HCT116 (cell line): ENCODE results near the gene OR2D3. TPM values are rescaled to one million over a fixed set of nuclear protein-coding genes. Genes with fewer than 3 reads are reported as not detected.
A peak's percentile ranks its signal among the peaks of the same experiment; 100 is the strongest.

Experiments
- ATAC-seq: fragments of 200-7000 bp; cut with Tn5 transposase; 2 replicates; pipeline ENCODE4 v1.9.1; 2020; ENCODE audit warnings: mild to moderate bottlenecking, moderate library complexity
- BruUV-seq: library from RNA; stranded (reverse); fragments of 400-500 nt; replicated peaks from 2 replicates; lab custom pipeline; 2021; lab: Mats Ljungman, UMichigan
- CTCF ChIA-PET: fragments of 300-600 bp; sonication (Branson Sonifier 250); formaldehyde crosslinking; loops from one replicate; lab custom pipeline; 2021; ENCODE audit warnings: antibody characterized with exemption; lab: Charles Lee
- POLR2A ChIA-PET: fragments of 300-600, 350-600 bp; sonication (Branson Sonifier 250); formaldehyde crosslinking; loops from one replicate; lab custom pipeline; 2021; ENCODE audit warnings: antibody characterized with exemption; lab: Charles Lee
- RAD21 ChIA-PET, 2 experiments: fragments of 300-600 bp; sonication (Branson Sonifier 250); formaldehyde crosslinking; loops; one replicate each; lab custom pipeline; 2023; ENCODE audit warnings: low total read pairs in 2 of 2; ENCODE audit not compliant: uncharacterized antibody in 2 of 2, unreplicated experiment in 2 of 2, low non-redundant PET in 1 of 2; lab: Charles Lee
- DNase-seq: peaks from one replicate; pipeline ENCODE4 v3.0.0-alpha.2; 2010; ENCODE audit warnings: low read depth, low spot score
- H2AFZ ChIP-seq: fragments of 200-600 bp; shearing (Covaris generic), sonication (generic); 2 replicates; pipeline ENCODE4 v1.6.1; 2017; ENCODE audit warnings: low read depth, mixed run types, mixed read lengths, antibody characterized with exemption, low read length; ENCODE audit not compliant: poor library complexity, severe bottlenecking
- H3K27ac ChIP-seq: 2 replicates; pipeline ENCODE4 v1.5.1; 2012; ENCODE audit warnings: low read depth, low read length
- H3K27me3 ChIP-seq: fragments of 200-600 bp; sonication (generic); 2 replicates; pipeline ENCODE4 v1.6.1; 2016; ENCODE audit warnings: mixed run types, low read length, mixed read lengths; ENCODE audit not compliant: insufficient read depth
- H3K36me3 ChIP-seq, 2 experiments: fragments of 200-500 bp in 1 of 2; fragments of 200-600 bp in 1 of 2; sonication (Bioruptor generic) in 1 of 2; sonication (generic) in 1 of 2; 2 replicates each; pipeline versions ENCODE4 v1.5.1 to v1.6.1; 2014 to 2016; ENCODE audit warnings: low read length in 2 of 2, inconsistent platforms in 1 of 2, mixed read lengths in 1 of 2, mixed run types in 1 of 2; ENCODE audit not compliant: insufficient read depth in 2 of 2, control insufficient read depth in 1 of 2
- H3K4me1 ChIP-seq, 2 experiments: fragments of 200-600 bp in 1 of 2; sonication (generic) in 1 of 2; 2 replicates each; pipeline versions ENCODE4 v1.5.1 to v1.6.1; 2012 to 2017; ENCODE audit warnings: low read length in 2 of 2, inconsistent platforms in 1 of 2, mild to moderate bottlenecking in 1 of 2, mixed read lengths in 1 of 2, mixed run types in 1 of 2, moderate library complexity in 1 of 2; ENCODE audit not compliant: insufficient read depth in 2 of 2, control insufficient read depth in 1 of 2
- H3K4me2 ChIP-seq: fragments of 200-600 bp; sonication (generic); 2 replicates; pipeline ENCODE4 v1.6.1; 2017; ENCODE audit warnings: mixed run types, low read length, mixed read lengths
- H3K4me3 ChIP-seq, 2 experiments: fragments of 200-600 bp in 1 of 2; sonication (generic) in 1 of 2; replicated peaks in 1 of 2; 2 replicates each; pipeline ENCODE4 v1.5.1; 2011 to 2016; ENCODE audit warnings: low read length in 2 of 2, control low read depth in 1 of 2, low read depth in 1 of 2, mild to moderate bottlenecking in 1 of 2, mixed read lengths in 1 of 2, mixed run types in 1 of 2
- H3K79me2 ChIP-seq: fragments of 200-600 bp; sonication (generic); 2 replicates; pipeline ENCODE4 v1.6.1; 2017; ENCODE audit warnings: mild to moderate bottlenecking, mixed run types, low read length, moderate library complexity, mixed read lengths; ENCODE audit not compliant: insufficient read depth
- H3K9ac ChIP-seq: fragments of 200-600 bp; sonication (generic); 2 replicates; pipeline ENCODE4 v1.6.1; 2016; ENCODE audit warnings: low read length, mixed read lengths
- H3K9me2 ChIP-seq: fragments of 200-600 bp; sonication (generic), shearing (Covaris generic); 2 replicates; pipeline ENCODE4 v1.6.1; 2017; ENCODE audit warnings: mixed run types, mild to moderate bottlenecking, moderate library complexity; ENCODE audit not compliant: insufficient read depth
- H3K9me3 ChIP-seq, 2 experiments: fragments of 200-500 bp in 1 of 2; fragments of 200-600 bp in 1 of 2; sonication (Bioruptor generic) in 1 of 2; sonication (generic) in 1 of 2; 2 replicates each; pipeline ENCODE4 v1.6.1; 2014 to 2017; ENCODE audit warnings: low read length in 2 of 2, mixed read lengths in 2 of 2, inconsistent platforms in 1 of 2, low read depth in 1 of 2, mild to moderate bottlenecking in 1 of 2, mixed run types in 1 of 2, moderate library complexity in 1 of 2; ENCODE audit not compliant: control insufficient read depth in 1 of 2, insufficient read depth in 1 of 2
- H4K20me1 ChIP-seq: fragments of 200-600 bp; sonication (generic), shearing (Covaris generic); 2 replicates; pipeline ENCODE4 v1.6.1; 2017; ENCODE audit warnings: mixed run types, mild to moderate bottlenecking, moderate library complexity; ENCODE audit not compliant: insufficient read depth
- CBX3 ChIP-seq: IDR thresholded peaks from 2 replicates; pipeline ENCODE4 v1.6.1; 2012; ENCODE audit warnings: low read depth
- EGR1 ChIP-seq: IDR thresholded peaks from 2 replicates; pipeline ENCODE4 v1.6.1; 2012; ENCODE audit warnings: low read depth
- ELF1 ChIP-seq: IDR thresholded peaks from 2 replicates; pipeline ENCODE4 v1.6.1; 2012; ENCODE audit warnings: low read depth, borderline replicate concordance
- EZH2 ChIP-seq: fragments of 200-600 bp; sonication (generic); IDR thresholded peaks from 2 replicates; pipeline ENCODE4 v1.6.1; 2017; ENCODE audit warnings: antibody characterized with exemption, mixed run types
- JUND ChIP-seq: IDR thresholded peaks from 2 replicates; pipeline ENCODE4 v1.6.1; 2012
- POLR2A ChIP-seq: IDR thresholded peaks from 2 replicates; pipeline ENCODE4 v1.7.0; 2011; ENCODE audit warnings: borderline replicate concordance; ENCODE audit not compliant: insufficient read depth, insufficient read length; ENCODE audit errors: extremely low read depth
- RAD21 ChIP-seq: IDR thresholded peaks from 2 replicates; pipeline ENCODE4 v1.6.1; 2012; ENCODE audit warnings: low read depth, mild to moderate bottlenecking
- SRF ChIP-seq: IDR thresholded peaks from 2 replicates; pipeline ENCODE4 v1.6.1; 2012; ENCODE audit warnings: low read depth
- intact Hi-C: fragments of 100-400 bp; cut with micrococcal nuclease; formaldehyde crosslinking; loops from 2 replicates; pipeline ENCODE4 v1.10.0; 2022
- total RNA-seq: library from RNA; stranded (reverse); gene quantifications from one replicate; pipeline ENCODE4 v1.2.1, GENCODE V29; 2021; ENCODE audit not compliant: unreplicated experiment
- TF ChIP-seq, protein P1 (sequence below): IDR thresholded peaks from 2 replicates; pipeline ENCODE4 v1.6.1; 2012

OR2D3 gene
- total RNA-seq, 1 experiment from 2014 or later, result not detected

DNA sequence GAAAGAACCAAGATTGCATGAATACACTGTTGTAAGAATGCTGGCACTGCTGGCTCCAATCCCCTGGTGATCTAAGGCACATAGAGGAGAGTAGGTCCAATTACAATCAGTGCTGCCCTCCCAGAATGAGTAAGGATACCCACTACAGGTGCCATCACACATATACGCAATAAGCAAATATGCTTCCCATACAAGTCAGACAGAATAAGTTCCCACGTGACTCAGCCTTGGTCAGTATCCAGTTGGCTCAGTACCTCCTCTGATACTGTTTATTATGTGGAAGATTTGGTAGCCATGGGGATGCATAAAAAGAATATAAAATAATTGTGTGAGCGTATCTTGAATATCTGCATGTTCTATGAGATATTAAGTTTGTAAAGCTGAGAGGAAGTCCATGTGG is 8.9 kb upstream of the OR2D3 start (continued):
- no peak for TF ChIP-seq ELF1
- no peak for TF ChIP-seq RAD21
- no peak for TF ChIP-seq CBX3
- no peak for TF ChIP-seq JUND
- TF ChIP-seq, protein P1, sequence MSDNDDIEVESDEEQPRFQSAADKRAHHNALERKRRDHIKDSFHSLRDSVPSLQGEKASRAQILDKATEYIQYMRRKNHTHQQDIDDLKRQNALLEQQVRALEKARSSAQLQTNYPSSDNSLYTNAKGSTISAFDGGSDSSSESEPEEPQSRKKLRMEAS, result no peak

GRCh38 chr11:6919698-6920097 is 1.1 kb upstream of the OR2D3 start:
- BruUV-seq, result no TSS peak
- ChIA-PET POLR2A (no interaction called here), CTCF (interaction anchor here (0.7 kb wide), 1 partner anchor 10 kb away, joined by 3 read pairs; no protein-coding TSS in a partner anchor), RAD21 (no interaction called here)
- no peaks in the 10 kb centered on the region; the same call in 1 of the 2 replicates for H3K27me3 ChIP-seq
- ATAC-seq (no peak), DNase-seq (no peak)
- intact Hi-C loops, result no loop called here
- no peaks in the 10 kb centered on the region for H3K36me3 ChIP-seq
- TF ChIP-seq EZH2 (no peak), POLR2A (no peak)
- no peak overlapping the region for H3K27ac ChIP-seq
- no peaks in the 10 kb centered on the region for H3K9me3 ChIP-seq
- no peaks in the 10 kb centered on the region for H4K20me1 ChIP-seq
- no peak overlapping the region for H3K4me3 ChIP-seq
- no peak overlapping the region for H2AFZ ChIP-seq
- no peaks in the 10 kb centered on the region for H3K79me2 ChIP-seq
- H3K9me2 ChIP-seq, result no peaks in the 10 kb centered on the region
- no peak overlapping the region for H3K4me2 ChIP-seq
- no peaks in the 10 kb centered on the region for H3K4me1 ChIP-seq
- H3K9ac ChIP-seq, result no peak overlapping the region

- Histone ChIP-seq H3K9me2 (no peaks in the 10 kb centered on the region), H3K4me3 (peak overlapping the region; percentile 78 to 93), H4K20me1 (no peaks in the 10 kb centered on the region), H3K4me1 (peaks cover 11 to 15% of the 10 kb centered on the region in 2 experiments), H3K79me2 (peaks cover 34% of the 10 kb centered on the region), H3K36me3 (no peaks in the 10 kb centered on the region; a peak in 1 of 4 replicates), H3K9ac (peak overlapping the region; percentile 86; the same call in 1 of the 2 replicates), H3K9me3 (no peaks in the 10 kb centered on the region), H3K27ac (peak overlapping the region; percentile 89; the same call in 1 of the 2 replicates), H3K27me3 (no peaks in the 10 kb centered on the region), H2AFZ (peak overlapping the region; percentile 89), H3K4me2 (peak overlapping the region; percentile 78)
- no TSS peak for BruUV-seq
- DNase-seq (no peak), ATAC-seq (no peak)
- ChIA-PET CTCF (no interaction called here), POLR2A (no interaction called here), RAD21 (no interaction called here)
- no peak for TF ChIP-seq SRF
- no peak for TF ChIP-seq EGR1
- no peak for TF ChIP-seq ELF1
- intact Hi-C loops, result no loop called here
Observed at GRCh38 chr11:6925007-6925577, 4.3 kb downstream of the OR2D3 start.
